Adrenal gland (tissue), 12 donors: ENCODE results near the gene STK32A. TPM values are rescaled to one million over a fixed set of nuclear protein-coding genes. Genes with fewer than 3 reads are reported as not detected.
A peak's percentile ranks its signal among the peaks of the same experiment; 100 is the strongest.

ENCODE experiments used
- DNase-seq, 7 donors: peaks; one replicate each; pipeline ENCODE4 v3.0.0-alpha.2; 2019 to 2020
- H3K27ac ChIP-seq, 5 donors: fragments of 200-600 bp; sonication (generic) in 4 of 5; 1 replicate in 3 of 5; 2 replicates in 2 of 5; pipeline versions ENCODE4 v1.5.1 to v1.8.0; 2016 to 2020; ENCODE audit warnings: mild to moderate bottlenecking in 1 of 5
- H3K27me3 ChIP-seq: fragments of 200-600 bp; 2 replicates; pipeline ENCODE4 v1.8.0; 2021
- H3K36me3 ChIP-seq, 2 donors: fragments of 200-600 bp; replicated peaks in 1 of 2; 1 replicate in 1 of 2; 2 replicates in 1 of 2; pipeline versions ENCODE4 v1.5.1 to v1.8.0; 2018 to 2022
- H3K4me1 ChIP-seq, 2 donors: fragments of 200-600 bp; replicated peaks in 1 of 2; 1 replicate in 1 of 2; 2 replicates in 1 of 2; pipeline versions ENCODE4 v1.5.1 to v1.8.0; 2018 to 2021
- H3K4me3 ChIP-seq, 4 donors: fragments of 200-600 bp; sonication (generic) in 3 of 4; one replicate each; pipeline ENCODE4 v1.5.1; 2016 to 2018
- H3K9me3 ChIP-seq, 3 donors: fragments of 200-600 bp; sonication (generic) in 1 of 3; replicated peaks in 1 of 3; 1 replicate in 2 of 3; 2 replicates in 1 of 3; pipeline versions ENCODE4 v1.5.1 to v1.8.0; 2016 to 2021
- CTCF ChIP-seq, 6 experiments: fragments of 450-650 bp in 4 of 6; fragments of 200-600 bp in 2 of 6; sonication (generic) in 1 of 6; IDR thresholded peaks; 1 replicate in 5 of 6; 2 replicates in 1 of 6; pipeline versions ENCODE4 v1.5.1 to v1.8.0; 2016 to 2021; ENCODE audit warnings: antibody characterized with exemption in 6 of 6, mild to moderate bottlenecking in 2 of 6, moderate library complexity in 1 of 6
- POLR2A ChIP-seq, 2 donors: fragments of 450-650 bp; IDR thresholded peaks; one replicate each; pipeline ENCODE4 v1.6.1; 2017; ENCODE audit warnings: antibody characterized with exemption in 2 of 2, mild to moderate bottlenecking in 2 of 2, moderate library complexity in 1 of 2
- WGBS, 4 donors: extraction: QIAGEN DNeasy Blood & Tissue Kit in 2 of 4; methylation state at CpG; one replicate each; pipeline versions ENCODE4 v1.1.5 to v1.1.7; 2013 to 2017; 5-methylcytosine and 5-hydroxymethylcytosine counted together
- intact Hi-C, 2 donors: fragments of 100-400 bp; cut with DNase I; formaldehyde crosslinking; loops; one replicate each; pipeline versions ENCODE4 v1.14.1 to v1.15.0; 2022 to 2023
- polyA plus RNA-seq, 3 donors: library from polyadenylated mRNA; stranded (reverse); fragments of 200-250 nt in 2 of 3; fragments of 350-450 nt in 1 of 3; fragmentation: Illumina TruSeq in 1 of 3; extraction: RNeasy Lipid Tissue Mini Kit (QIAGEN cat#74804) in 1 of 3; gene quantifications; one replicate each; pipeline ENCODE4 v1.2.3, GENCODE V29; 2013 to 2014
- total RNA-seq, 9 donors: library from RNA; depleted of rRNA in 4 of 9; stranded (reverse); fragments of >200 nt in 4 of 9; fragments of 120-200 nt in 1 of 9; fragmentation: NEBNext Ultra II Directional in 1 of 9; extraction: Animal tissue kit (Norgen Biotek cat#: 25700) in 1 of 9; gene quantifications; one replicate each; pipeline versions ENCODE4 v1.1.0 to v1.2.4, GENCODE V29; 2013 to 2023
- donor health status: healthy with polysubstance abuse.
- donor health status: Bipolar disorder and iron deficiency.
- donor health status: DM: yes; HTN: yes; CAD: no.
- donor health status: DM: no; HTN: no; CAD: no.
- donor health status: DM: no; HTN: no; CAD: no.
- donor health status: DM: yes; HTN: yes; CAD: no.

STK32A gene
- total and polyA plus RNA-seq, 12 donors, result 1.8 to 46.0 (median 18.0) TPM

GRCh38 chr5:147387109-147387508 is 152.3 kb downstream of the STK32A start:
- Histone ChIP-seq H3K9me3 (no peaks in the 10 kb centered on the region), H3K27ac (peak overlapping the region in 1 of 5 donors; percentile 27), H3K4me1 (no peaks in the 10 kb centered on the region), H3K36me3 (no peaks in the 10 kb centered on the region), H3K4me3 (no peak overlapping the region), H3K27me3 (no peaks in the 10 kb centered on the region)
- no peak for DNase-seq
- WGBS, 4 donors, result 70 to 86% (median 75%) methylated on average over 4 of the region's 4 CpGs
- intact Hi-C loops, result no loop called here
- TF ChIP-seq CTCF (IDR thresholded peaks at IDR 0.05) (no peak), POLR2A (IDR thresholded peaks at IDR 0.05) (no peak)

- intact Hi-C loops, result no loop called here
- 79 to 85% (median 83%) methylated on average over 5 to 7 of the region's 7 CpGs for WGBS, 4 donors
- Histone ChIP-seq H3K4me3 (no peak overlapping the region), H3K9me3 (no peaks in the 10 kb centered on the region), H3K27me3 (no peaks in the 10 kb centered on the region), H3K4me1 (no peaks in the 10 kb centered on the region), H3K36me3 (no peaks in the 10 kb centered on the region), H3K27ac (no peak overlapping the region)
- no peak for DNase-seq
- TF ChIP-seq POLR2A (IDR thresholded peaks at IDR 0.05) (no peak), CTCF (IDR thresholded peaks at IDR 0.05) (no peak)
These were observed 153.6 kb downstream of the STK32A start for GRCh38 chr5:147388184-147389108.

- H3K9me3 ChIP-seq, result no peaks in the 10 kb centered on the region
- no peak for DNase-seq
- whole genome bisulfite sequencing, 4 donors, result 84 to 91% (median 86%) methylated on average over 3 of the region's 3 CpGs
- TF ChIP-seq POLR2A (IDR thresholded peaks at IDR 0.05), result no peak
- no peak for TF ChIP-seq CTCF (IDR thresholded peaks at IDR 0.05)
- no peaks in the 10 kb centered on the region for H3K27me3 ChIP-seq
- intact Hi-C loops, result loop anchor here in 1 of 2 donors (10.0 kb wide), 1 partner anchor 166 kb away; no protein-coding TSS in a partner anchor
- H3K27ac ChIP-seq, result no peak overlapping the region
- no peak overlapping the region for H3K4me3 ChIP-seq
- H3K4me1 ChIP-seq, result no peaks in the 10 kb centered on the region
- H3K36me3 ChIP-seq, result no peaks in the 10 kb centered on the region
These were observed 155.9 kb downstream of the STK32A start for GRCh38 chr5:147390654-147391225.

DNA sequence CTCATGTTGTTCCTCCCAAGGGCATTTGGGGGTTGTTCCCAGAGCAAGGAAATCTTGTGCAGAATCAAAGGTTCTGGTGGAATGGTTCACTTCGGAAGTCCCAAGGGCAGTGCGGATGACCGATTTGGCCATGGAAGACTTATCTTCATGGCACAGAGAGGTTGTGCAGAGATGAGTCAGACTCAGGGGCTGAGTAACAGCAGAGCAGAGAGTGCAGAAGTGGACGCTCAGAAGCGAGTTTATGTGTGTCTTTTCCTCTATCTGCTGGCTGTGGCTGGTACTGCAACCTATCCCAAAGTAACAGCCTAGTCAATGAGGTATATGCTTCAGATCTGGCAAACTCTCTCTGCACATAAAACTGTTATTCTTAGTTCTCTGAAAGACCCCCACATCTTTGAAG is 157.0 kb downstream of the STK32A start:
- H3K4me1 ChIP-seq, result no peaks in the 10 kb centered on the region
- H3K36me3 ChIP-seq, result no peaks in the 10 kb centered on the region
- TF ChIP-seq POLR2A (IDR thresholded peaks at IDR 0.05), result no peak
- peak; percentile 61 to 85 (median 74) for TF ChIP-seq CTCF (IDR thresholded peaks at IDR 0.05)
- H3K27me3 ChIP-seq, result no peaks in the 10 kb centered on the region
- peak overlapping the region in 2 of 5 donors; percentile 35 to 53 for H3K27ac ChIP-seq
- intact Hi-C loops, result loop anchor here in 1 of 2 donors (10.0 kb wide), 1 partner anchor 167 kb away; no protein-coding TSS in a partner anchor
- no peaks in the 10 kb centered on the region for H3K9me3 ChIP-seq
- DNase-seq, result peak; percentile 76 to 91 (median 89)
- no peak overlapping the region for H3K4me3 ChIP-seq
- 27 to 51% (median 32%) methylated on average over 5 of the region's 5 CpGs for WGBS, 4 donors
